ENCODE results near the gene TBC1D8.
A peak's percentile ranks its signal among the peaks of the same experiment; 100 is the strongest.
"Not testable (repeated sequence)": the region's sequence is repeated elsewhere in the genome, so short reads cannot be mapped to it uniquely, and the experiment has no call there.

The TBC1D8 gene

DNA sequence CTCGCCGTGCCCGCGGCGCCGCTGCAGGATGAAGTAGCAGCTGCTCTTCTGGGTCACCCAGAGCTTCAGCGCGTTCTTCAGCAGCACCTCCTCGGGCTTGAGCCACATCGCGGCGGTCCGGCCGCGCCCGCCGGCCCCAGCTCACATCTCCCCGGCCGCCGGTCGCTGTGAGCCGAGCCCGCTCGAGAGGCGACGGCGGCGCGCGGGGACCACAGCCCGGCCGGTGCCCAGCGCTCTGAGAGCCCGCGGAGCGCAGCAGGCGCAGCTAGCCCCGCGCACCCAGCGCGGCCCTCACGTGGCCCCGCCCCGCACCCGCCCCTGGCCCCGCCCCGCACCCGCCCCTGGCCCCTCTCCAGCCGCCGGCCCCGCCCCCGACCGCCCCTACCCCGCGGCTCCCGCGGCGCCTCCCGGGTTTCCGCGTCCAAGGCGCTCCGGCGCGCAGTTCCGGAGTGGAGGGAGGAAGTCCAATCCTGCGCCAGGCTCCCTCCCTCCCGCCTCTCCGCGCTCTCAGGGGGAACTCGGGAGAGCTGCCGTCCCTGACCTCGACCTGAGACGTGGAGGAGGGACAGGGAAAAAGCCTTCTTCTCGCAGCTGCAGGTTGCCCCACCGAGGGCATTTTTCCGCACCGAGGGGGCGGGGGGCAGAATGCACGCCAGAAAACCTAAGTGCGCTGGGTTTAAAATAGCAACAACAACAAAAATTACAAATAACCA lies at the start of gene TBC1D8:
Gene TBC1D8, minus strand, starts transcription at position 237 of the 713 bp plus-strand sequence. Its CDS starts 129 bp downstream, at position 108.
- DNase-seq, result peak; percentile 57 to 58

- DNase-seq, result no peak
Measured at GRCh38 chr2:101200676-101201075, 49.5 kb upstream of the TBC1D8 start.

GRCh38 chr2:101199251-101199791 lies 48.1 kb upstream of the TBC1D8 start:
- no peak for DNase-seq

DNA sequence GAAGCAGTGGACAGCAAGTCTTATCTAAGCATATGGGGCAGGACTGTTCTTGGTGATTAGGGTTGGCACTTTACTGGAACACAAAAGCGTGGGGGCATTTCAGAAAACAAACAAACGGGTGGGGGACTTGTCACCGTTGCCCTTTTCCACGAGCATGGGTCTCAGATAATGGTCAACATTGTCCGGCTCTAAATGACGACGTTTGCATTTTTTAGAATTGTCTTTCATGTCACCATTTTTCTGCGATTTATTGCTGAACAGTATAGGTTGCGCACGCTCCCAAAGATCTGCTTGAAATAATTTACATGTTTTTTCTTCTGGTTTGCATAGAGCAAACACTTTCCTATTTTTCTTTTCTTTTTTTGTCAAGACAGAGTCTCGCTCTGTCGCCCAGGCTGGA lies 46.6 kb upstream of the TBC1D8 start:
- DNase-seq, result no peak

DNA sequence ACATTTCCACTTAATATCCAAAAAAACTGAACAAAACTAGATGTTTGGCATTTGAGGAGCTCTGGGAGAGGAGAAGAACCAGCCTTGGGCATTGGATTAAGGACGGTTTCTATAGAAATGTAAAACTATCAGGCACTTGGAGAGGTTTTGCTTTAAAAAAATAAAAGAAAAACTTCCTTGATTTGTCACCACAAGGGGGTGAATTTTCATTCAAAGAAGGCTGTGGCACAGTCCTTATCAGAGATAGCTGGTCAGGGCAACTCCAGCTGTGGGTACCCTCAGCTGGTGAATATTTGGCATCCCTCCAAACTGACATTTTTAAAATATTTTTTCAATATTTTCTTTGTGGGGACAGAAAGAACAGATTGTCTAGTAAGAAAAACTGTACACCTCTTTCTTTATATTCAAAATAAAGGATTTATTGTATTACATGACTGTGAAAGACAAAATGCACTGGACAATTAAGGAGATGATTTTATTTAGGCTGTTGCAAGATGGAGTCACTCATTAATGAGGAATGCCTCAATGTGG lies 46.1 kb upstream of the TBC1D8 start:
- DNase-seq, result no peak

DNA sequence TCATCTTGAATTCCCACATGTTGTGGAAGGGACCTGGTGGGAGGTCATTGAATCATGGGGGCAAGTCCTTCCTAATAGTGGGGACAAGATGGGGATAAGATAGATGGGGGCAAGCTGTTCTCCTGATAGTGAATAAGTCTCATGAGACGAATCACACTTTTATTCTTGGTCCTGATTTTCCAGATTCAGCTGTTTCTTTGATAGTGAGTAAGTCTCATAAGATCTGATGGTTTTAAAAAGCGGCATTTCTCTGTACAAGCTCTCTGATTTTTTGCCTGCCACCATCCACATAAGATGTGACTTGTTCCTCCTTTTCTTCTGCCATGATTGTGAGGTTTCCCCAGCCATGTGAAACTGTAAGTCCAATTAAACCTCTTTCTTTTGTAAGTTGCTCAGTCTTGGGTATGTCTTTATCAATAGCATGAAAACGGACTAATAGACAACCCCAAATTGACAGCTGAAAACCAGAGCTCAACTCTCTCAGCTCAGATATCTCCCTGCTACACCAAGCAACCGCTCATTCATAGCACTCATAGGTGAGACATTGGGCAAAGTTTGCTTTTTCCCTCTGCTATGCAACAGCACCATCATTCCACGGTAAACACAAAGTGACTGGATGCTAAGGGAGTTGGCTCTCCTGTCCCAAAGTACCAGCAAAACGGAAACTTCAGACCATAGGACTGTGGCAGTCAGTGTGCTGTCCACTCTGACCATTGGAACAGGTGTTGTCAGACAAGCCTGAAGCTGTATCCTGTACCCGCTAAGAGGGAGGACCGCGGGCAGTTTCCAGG lies 44.9 kb upstream of the TBC1D8 start:
- DNase-seq, result no peak

- no peak for DNase-seq
Measured at GRCh38 chr2:101193033-101193626, 41.9 kb upstream of the TBC1D8 start.

GRCh38 chr2:101190747-101191516 lies 39.8 kb upstream of the TBC1D8 start:
- no peak for DNase-seq

DNA sequence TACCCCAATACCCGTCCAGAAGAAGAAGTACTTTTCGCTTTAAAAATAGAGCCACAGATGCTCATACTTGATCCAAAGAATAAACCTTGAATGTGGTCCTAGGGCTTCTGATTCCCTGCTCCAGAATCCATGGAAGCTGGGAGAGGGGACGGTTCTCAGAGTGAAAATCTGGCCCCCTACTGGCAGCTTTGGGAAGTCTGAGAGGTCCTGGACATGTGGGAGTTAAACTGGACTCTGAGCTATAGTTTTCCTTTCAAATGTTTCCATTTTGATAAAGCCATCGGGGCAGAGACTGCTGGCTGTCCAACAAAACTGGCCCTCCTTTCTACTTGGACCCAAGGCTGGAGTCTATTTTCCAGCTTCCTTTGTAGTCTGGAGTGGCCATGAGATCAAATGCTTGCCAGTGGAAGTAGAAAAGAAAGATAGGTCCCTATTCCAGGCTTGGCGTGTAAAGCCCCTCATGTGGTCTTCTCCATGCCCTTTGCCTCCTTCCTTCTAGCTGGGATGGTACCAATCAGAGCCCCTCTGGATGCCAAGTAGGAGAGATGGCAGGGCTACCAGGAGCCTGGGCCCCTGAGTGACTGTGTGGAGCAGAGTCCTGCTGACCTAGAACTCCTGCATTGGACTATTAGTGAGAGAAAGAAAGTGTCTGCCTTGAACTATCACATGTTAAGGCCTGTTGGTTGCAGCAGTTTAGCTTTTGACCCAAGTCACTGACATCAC lies 37.7 kb upstream of the TBC1D8 start:
- DNase-seq, result no peak

GRCh38 chr2:101187131-101187530 lies 35.9 kb upstream of the TBC1D8 start:
- DNase-seq, result no peak

GRCh38 chr2:101185656-101186055 lies 34.5 kb upstream of the TBC1D8 start:
- DNase-seq, result no peak

GRCh38 chr2:101185085-101185484 lies 33.9 kb upstream of the TBC1D8 start:
- DNase-seq, result no peak

- DNase-seq, result no peak
Measured at GRCh38 chr2:101179982-101180381, 28.8 kb upstream of the TBC1D8 start.

- DNase-seq, result no peak
Measured at GRCh38 chr2:101176803-101177202, 25.6 kb upstream of the TBC1D8 start.

DNA sequence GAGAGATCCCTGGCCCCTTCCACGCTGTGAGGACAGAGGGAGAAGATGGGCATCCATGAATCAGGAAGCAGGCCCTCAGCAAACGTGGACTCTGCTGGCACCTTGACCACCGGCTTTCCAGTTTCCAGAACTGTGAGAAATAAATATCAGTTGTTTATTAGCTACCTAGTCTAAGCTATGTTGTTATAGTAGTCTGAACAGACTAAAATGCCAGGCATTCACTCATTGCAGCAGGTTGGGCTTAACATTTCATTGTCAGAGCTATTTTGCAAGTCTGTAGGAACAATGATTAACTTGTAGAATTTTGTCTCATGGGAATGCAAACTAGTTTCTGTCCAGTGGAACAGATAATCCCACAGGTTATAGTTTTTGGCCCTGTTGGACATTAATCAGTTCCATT lies 24.8 kb upstream of the TBC1D8 start:
- no peak for DNase-seq

DNA sequence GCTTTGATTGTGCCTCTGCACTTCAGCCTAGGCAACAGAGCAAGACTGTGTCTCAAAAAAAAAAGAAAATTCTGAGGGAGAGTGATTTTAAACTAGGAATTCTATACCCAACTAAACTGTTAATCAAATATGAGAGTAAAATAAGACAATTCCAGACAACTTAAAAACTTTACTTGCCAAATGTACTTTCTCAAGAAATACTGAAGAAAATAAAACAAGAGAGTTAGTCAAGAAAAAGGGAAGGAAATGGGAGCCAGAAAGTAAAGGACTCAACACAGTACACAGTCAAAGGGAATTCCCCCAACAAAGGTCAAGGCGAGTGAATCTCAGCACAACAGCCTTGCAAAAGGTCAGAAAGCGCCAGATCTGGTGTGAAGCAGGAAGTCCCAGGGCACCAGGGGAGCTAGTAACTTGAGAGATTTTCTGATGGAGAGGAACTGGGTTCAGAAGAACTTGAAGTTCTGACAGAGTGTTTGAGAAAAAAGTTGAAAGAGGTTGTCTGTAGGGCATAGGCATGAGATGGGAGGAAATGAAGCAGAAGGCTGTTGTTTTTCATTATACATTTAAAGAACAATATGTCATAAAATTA lies 22.6 kb upstream of the TBC1D8 start:
- DNase-seq, result peak; percentile 19 to 43

DNA sequence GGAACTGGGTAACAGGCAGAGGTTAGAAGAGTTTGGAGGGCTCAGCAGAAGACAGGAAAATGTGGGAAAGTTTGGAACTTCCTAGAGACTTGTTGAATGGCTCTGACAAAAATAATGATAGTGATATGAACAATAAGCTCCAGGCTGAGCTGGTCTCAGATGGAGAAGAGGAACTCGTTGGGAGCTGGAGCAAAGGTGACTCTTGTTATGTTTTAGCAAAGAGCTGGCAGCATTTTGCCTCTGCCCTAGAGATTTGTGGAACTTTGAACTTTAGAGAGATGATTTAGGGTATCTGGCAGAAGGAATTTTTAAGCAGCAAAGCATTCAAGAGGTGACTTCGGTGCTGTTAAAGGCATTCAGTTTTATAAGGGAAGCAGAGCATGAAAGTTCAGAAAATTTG lies 18.6 kb upstream of the TBC1D8 start:
- DNase-seq, result not testable (repeated sequence)

GRCh38 chr2:101168706-101169105 lies 17.5 kb upstream of the TBC1D8 start:
- no peak for DNase-seq

GRCh38 chr2:101167532-101167931 lies 16.4 kb upstream of the TBC1D8 start:
- DNase-seq, result not testable (repeated sequence)

DNA sequence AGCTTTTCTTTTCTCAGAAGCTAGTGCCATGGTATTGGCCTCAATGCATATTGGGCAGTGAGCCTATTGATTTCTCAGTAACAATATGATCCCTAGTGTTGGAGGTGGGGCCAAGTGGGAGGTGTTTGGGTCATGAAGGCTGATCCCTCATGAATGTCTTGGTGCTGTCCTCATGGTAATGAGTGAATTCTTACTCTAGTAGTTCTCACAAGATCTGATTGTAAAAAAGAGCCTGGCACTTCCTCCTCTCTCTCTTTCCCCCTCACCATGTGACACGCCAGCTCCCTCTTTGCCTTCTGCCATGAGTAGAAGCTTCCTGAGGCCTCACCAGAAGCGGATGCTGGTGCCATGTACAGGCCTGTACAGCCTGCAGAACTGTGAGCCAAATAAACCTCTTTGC lies 12.8 kb upstream of the TBC1D8 start:
- no peak for DNase-seq

- no peak for DNase-seq
Measured at GRCh38 chr2:101162561-101163330, 11.6 kb upstream of the TBC1D8 start.

All from activated CD4-positive, alpha-beta T cell treated with anti-CD3 and anti-CD28 coated beads for 4 hours (primary cell).